Mesenchymal stem cell (in vitro differentiated cells and primary cell): Measurements from ENCODE around the gene SEPHS2.

Source experiments
- DNase-seq: peaks from one replicate; pipeline ENCODE4 v3.0.0-alpha.2; 2013
- H2AFZ ChIP-seq: one replicate; pipeline ENCODE4 v1.6.1; 2013; ENCODE audit warnings: low read depth, mild to moderate bottlenecking, control low read depth, inconsistent platforms, low read length, moderate library complexity
- H2AK5ac ChIP-seq: 2 replicates; pipeline ENCODE4 v1.6.1; 2013; ENCODE audit warnings: low read length, moderate library complexity, mild to moderate bottlenecking, inconsistent platforms; ENCODE audit not compliant: severe bottlenecking
- H2BK120ac ChIP-seq: one replicate; pipeline ENCODE4 v1.6.1; 2013; ENCODE audit warnings: low read depth, mild to moderate bottlenecking, inconsistent platforms, low read length, moderate library complexity
- H2BK12ac ChIP-seq, 2 experiments: one replicate each; pipeline ENCODE4 v1.6.1; 2013; ENCODE audit warnings: inconsistent platforms in 2 of 2, low read length in 2 of 2, mild to moderate bottlenecking in 2 of 2, moderate library complexity in 2 of 2, control low read depth in 1 of 2
- H2BK15ac ChIP-seq: one replicate; pipeline ENCODE4 v1.6.1; 2013; ENCODE audit warnings: mild to moderate bottlenecking, low read depth, inconsistent platforms; ENCODE audit not compliant: poor library complexity, severe bottlenecking
- H2BK5ac ChIP-seq: 2 replicates; pipeline ENCODE4 v1.6.1; 2013; ENCODE audit warnings: low read depth, mild to moderate bottlenecking, low read length, control low read depth, inconsistent platforms; ENCODE audit not compliant: poor library complexity, severe bottlenecking
- H3K14ac ChIP-seq, 2 experiments: one replicate each; pipeline ENCODE4 v1.6.1; 2013; ENCODE audit warnings: inconsistent platforms in 2 of 2, low read length in 2 of 2, control low read depth in 1 of 2, mild to moderate bottlenecking in 1 of 2, moderate library complexity in 1 of 2
- H3K18ac ChIP-seq, 2 experiments: one replicate each; pipeline ENCODE4 v1.6.1; 2013; ENCODE audit warnings: inconsistent platforms in 2 of 2, low read length in 2 of 2, control low read depth in 1 of 2, low read depth in 1 of 2, mild to moderate bottlenecking in 1 of 2
- H3K23ac ChIP-seq, 2 experiments: one replicate each; pipeline ENCODE4 v1.6.1; 2013; ENCODE audit warnings: inconsistent platforms in 2 of 2, low read length in 2 of 2, mild to moderate bottlenecking in 2 of 2, moderate library complexity in 2 of 2, control low read depth in 1 of 2
- H3K27ac ChIP-seq: 2 replicates; pipeline ENCODE4 v1.5.1; 2013; ENCODE audit warnings: mild to moderate bottlenecking, moderate library complexity, low read length, control low read depth, inconsistent platforms; ENCODE audit not compliant: poor library complexity, severe bottlenecking
- H3K27me3 ChIP-seq, 2 experiments: 2 replicates each; pipeline versions ENCODE4 v1.6.1 to v1.7.0; 2013; ENCODE audit warnings: low read length in 2 of 2, mild to moderate bottlenecking in 2 of 2, moderate library complexity in 2 of 2, control low read depth in 1 of 2, inconsistent platforms in 1 of 2; ENCODE audit not compliant: control insufficient read depth in 1 of 2, insufficient read depth in 1 of 2
- H3K36me3 ChIP-seq, 2 experiments: 2 replicates each; pipeline versions ENCODE4 v1.6.1 to v1.7.0; 2013; ENCODE audit warnings: low read length in 2 of 2, control low read depth in 1 of 2, inconsistent platforms in 1 of 2, low read depth in 1 of 2, mild to moderate bottlenecking in 1 of 2; ENCODE audit not compliant: insufficient read depth in 2 of 2, control insufficient read depth in 1 of 2
- H3K4ac ChIP-seq, 2 experiments: one replicate each; pipeline ENCODE4 v1.6.1; 2013; ENCODE audit warnings: inconsistent platforms in 2 of 2, low read length in 2 of 2, mild to moderate bottlenecking in 2 of 2, moderate library complexity in 2 of 2, control low read depth in 1 of 2, low read depth in 1 of 2
- H3K4me1 ChIP-seq: 2 replicates; pipeline ENCODE4 v1.6.1; 2013; ENCODE audit warnings: low read depth, low read length, control low read depth; ENCODE audit not compliant: control insufficient read depth, insufficient read depth
- H3K4me2 ChIP-seq: 2 replicates; pipeline ENCODE4 v1.6.1; 2013; ENCODE audit warnings: low read length, mild to moderate bottlenecking, inconsistent platforms; ENCODE audit not compliant: poor library complexity, severe bottlenecking
- H3K4me3 ChIP-seq, 2 experiments: 2 replicates each; pipeline versions ENCODE4 v1.5.1 to v1.7.0; 2013; ENCODE audit warnings: low read length in 2 of 2, mild to moderate bottlenecking in 2 of 2, control low read depth in 1 of 2, low read depth in 1 of 2; ENCODE audit not compliant: insufficient read depth in 1 of 2
- H3K79me1 ChIP-seq: replicated peaks from 2 replicates; pipeline ENCODE4 v1.6.1; 2013; ENCODE audit warnings: mild to moderate bottlenecking, control low read depth, low read length, inconsistent platforms; ENCODE audit not compliant: poor library complexity, severe bottlenecking
- H3K9ac ChIP-seq: 2 replicates; pipeline ENCODE4 v1.7.0; 2013; ENCODE audit warnings: mild to moderate bottlenecking, low read length, moderate library complexity
- H3K9me3 ChIP-seq: 2 replicates; pipeline ENCODE4 v1.7.0; 2013; ENCODE audit warnings: mild to moderate bottlenecking, low read length; ENCODE audit not compliant: control insufficient read depth
- H4K8ac ChIP-seq: one replicate; pipeline ENCODE4 v1.6.1; 2013; ENCODE audit warnings: inconsistent platforms, mild to moderate bottlenecking, low read length, moderate library complexity
- H4K91ac ChIP-seq: one replicate; pipeline ENCODE4 v1.6.1; 2013; ENCODE audit warnings: mild to moderate bottlenecking, low read length, inconsistent platforms
- WGBS: methylation state at CpG from one replicate; pipeline ENCODE4 v1.1.7; 2013; ENCODE audit warnings: mixed read lengths; 5-methylcytosine and 5-hydroxymethylcytosine counted together

The SEPHS2 gene

GRCh38 chr16:30474074-30474452, 28.4 kb upstream of the SEPHS2 start:
- no peaks in the 10 kb centered on the region for H3K9me3 ChIP-seq
- H4K8ac ChIP-seq = no peak overlapping the region
- no peak overlapping the region for H2BK15ac ChIP-seq
- no peak overlapping the region for H3K23ac ChIP-seq
- H3K9ac ChIP-seq = no peak overlapping the region
- no peak overlapping the region for H3K18ac ChIP-seq
- no peak overlapping the region for H3K27ac ChIP-seq
- no peaks in the 10 kb centered on the region for H3K79me1 ChIP-seq
- no peak overlapping the region for H2AFZ ChIP-seq
- no peak overlapping the region for H3K4me2 ChIP-seq
- H2BK120ac ChIP-seq = no peak overlapping the region
- peaks cover 3 to 55% of the 10 kb centered on the region in 2 experiments for H3K27me3 ChIP-seq
- no peak overlapping the region for H3K4me3 ChIP-seq
- H4K91ac ChIP-seq = no peak overlapping the region
- no peak for DNase-seq
- no peak overlapping the region for H2BK12ac ChIP-seq
- no peak overlapping the region for H2BK5ac ChIP-seq
- no peaks in the 10 kb centered on the region for H3K36me3 ChIP-seq
- no peak overlapping the region for H3K14ac ChIP-seq
- no peak overlapping the region for H2AK5ac ChIP-seq
- WGBS = 89% methylated on average over 28 of the region's 35 CpGs
- H3K4me1 ChIP-seq = no peaks in the 10 kb centered on the region
- H3K4ac ChIP-seq = peak overlapping the region in 1 of 2 experiments; percentile 13

GRCh38 chr16:30473231-30474073, 27.8 kb upstream of the SEPHS2 start:
- Histone ChIP-seq H3K18ac (no peak overlapping the region), H4K8ac (peak overlapping the region; percentile 24), H3K14ac (no peak overlapping the region), H2AFZ (no peak overlapping the region), H3K4me2 (no peak overlapping the region), H3K4ac (peak overlapping the region in 1 of 2 experiments; percentile 9), H3K9me3 (no peaks in the 10 kb centered on the region), H3K79me1 (no peaks in the 10 kb centered on the region), H2BK5ac (no peak overlapping the region), H2BK12ac (no peak overlapping the region), H2AK5ac (no peak overlapping the region), H3K23ac (no peak overlapping the region), H2BK120ac (no peak overlapping the region), H3K4me1 (no peaks in the 10 kb centered on the region), H3K4me3 (no peak overlapping the region), H2BK15ac (no peak overlapping the region), H3K27me3 (peaks cover 0 to 50% of the 10 kb centered on the region in 2 experiments), H4K91ac (no peak overlapping the region), H3K9ac (no peak overlapping the region), H3K36me3 (no peaks in the 10 kb centered on the region), H3K27ac (no peak overlapping the region)
- WGBS = 88% methylated on average over 18 of the region's 19 CpGs
- no peak for DNase-seq

GRCh38 chr16:30472328-30472942, 26.8 kb upstream of the SEPHS2 start, which contains the start of gene ITGAL:
ITGAL (plus strand) TSS chr16:30472742; CDS start chr16:30472838, 96 bp downstream.
- no peak for DNase-seq
- Histone ChIP-seq H4K91ac (no peak within 1 kb of the TSS), H2AK5ac (no peak within 1 kb of the TSS), H3K14ac (peak within 1 kb of the TSS in 1 of 2 experiments; percentile 41), H3K4me3 (no peak within 1 kb of the TSS), H3K79me1 (no peaks in the 10 kb centered on the region), H3K9ac (no peak within 1 kb of the TSS), H2BK15ac (no peak within 1 kb of the TSS), H3K9me3 (no peaks in the 10 kb centered on the region), H4K8ac (peak within 1 kb of the TSS; percentile 24), H2BK5ac (no peak within 1 kb of the TSS), H3K4me1 (no peaks in the 10 kb centered on the region), H3K27me3 (peaks cover 0 to 46% of the 10 kb centered on the region in 2 experiments), H3K4ac (peak within 1 kb of the TSS in 1 of 2 experiments; percentile 9), H3K36me3 (no peaks in the 10 kb centered on the region), H3K18ac (no peak within 1 kb of the TSS), H2BK120ac (no peak within 1 kb of the TSS), H3K23ac (peak within 1 kb of the TSS in 1 of 2 experiments; percentile 31), H2BK12ac (peak within 1 kb of the TSS in 1 of 2 experiments; percentile 7), H3K4me2 (no peak within 1 kb of the TSS), H2AFZ (no peak within 1 kb of the TSS), H3K27ac (no peak within 1 kb of the TSS)
- 76% methylated on average over 8 of the region's 8 CpGs for WGBS

GRCh38 chr16:30470632-30470995, 24.9 kb upstream of the SEPHS2 start:
- Histone ChIP-seq H3K4me2 (no peak overlapping the region), H4K91ac (no peak overlapping the region), H3K4ac (no peak overlapping the region), H3K27ac (no peak overlapping the region), H2BK5ac (no peak overlapping the region), H3K79me1 (no peaks in the 10 kb centered on the region), H3K18ac (no peak overlapping the region), H2BK120ac (no peak overlapping the region), H3K36me3 (no peaks in the 10 kb centered on the region), H2BK15ac (no peak overlapping the region), H3K14ac (no peak overlapping the region), H2AK5ac (no peak overlapping the region), H2BK12ac (no peak overlapping the region), H3K4me3 (no peak overlapping the region), H3K9me3 (no peaks in the 10 kb centered on the region), H3K23ac (no peak overlapping the region), H2AFZ (no peak overlapping the region), H3K27me3 (peaks cover 0 to 36% of the 10 kb centered on the region in 2 experiments), H3K4me1 (no peaks in the 10 kb centered on the region), H4K8ac (no peak overlapping the region), H3K9ac (no peak overlapping the region)
- WGBS = 88% methylated on average over 8 of the region's 8 CpGs
- no peak for DNase-seq
